ENCODE data around the gene AFAP1.

DNA sequence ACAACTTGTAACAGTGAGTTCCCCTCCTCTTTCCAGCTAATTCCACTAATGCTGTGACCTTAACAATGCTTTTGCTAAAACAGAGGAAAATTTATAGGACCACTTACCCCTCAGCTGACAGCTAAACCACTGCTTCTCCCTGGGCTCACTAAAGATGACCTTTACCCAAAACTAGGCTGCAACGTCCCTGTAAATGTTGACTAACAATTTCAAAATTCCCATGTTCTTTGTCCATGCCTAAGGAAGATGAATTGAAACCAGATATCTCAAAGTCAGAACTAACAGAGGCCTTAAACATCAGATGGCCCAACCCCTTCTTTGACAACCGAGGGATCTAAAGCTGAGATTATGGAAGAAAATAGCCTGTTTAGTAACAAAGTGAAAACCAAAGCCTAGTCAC, 32.5 kb downstream of the AFAP1 start:
- TF ChIP-seq, protein P1, sequence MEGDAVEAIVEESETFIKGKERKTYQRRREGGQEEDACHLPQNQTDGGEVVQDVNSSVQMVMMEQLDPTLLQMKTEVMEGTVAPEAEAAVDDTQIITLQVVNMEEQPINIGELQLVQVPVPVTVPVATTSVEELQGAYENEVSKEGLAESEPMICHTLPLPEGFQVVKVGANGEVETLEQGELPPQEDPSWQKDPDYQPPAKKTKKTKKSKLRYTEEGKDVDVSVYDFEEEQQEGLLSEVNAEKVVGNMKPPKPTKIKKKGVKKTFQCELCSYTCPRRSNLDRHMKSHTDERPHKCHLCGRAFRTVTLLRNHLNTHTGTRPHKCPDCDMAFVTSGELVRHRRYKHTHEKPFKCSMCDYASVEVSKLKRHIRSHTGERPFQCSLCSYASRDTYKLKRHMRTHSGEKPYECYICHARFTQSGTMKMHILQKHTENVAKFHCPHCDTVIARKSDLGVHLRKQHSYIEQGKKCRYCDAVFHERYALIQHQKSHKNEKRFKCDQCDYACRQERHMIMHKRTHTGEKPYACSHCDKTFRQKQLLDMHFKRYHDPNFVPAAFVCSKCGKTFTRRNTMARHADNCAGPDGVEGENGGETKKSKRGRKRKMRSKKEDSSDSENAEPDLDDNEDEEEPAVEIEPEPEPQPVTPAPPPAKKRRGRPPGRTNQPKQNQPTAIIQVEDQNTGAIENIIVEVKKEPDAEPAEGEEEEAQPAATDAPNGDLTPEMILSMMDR (IDR thresholded peaks at IDR 0.05) = no peak
- no peak for TF ChIP-seq POLR2A (IDR thresholded peaks at IDR 0.05)

All from esophagus squamous epithelium (tissue), 4 donors.